Activated B cell treated with CpG ODN at 0.5 μM for 24 hours (primary cell): ENCODE data around the gene SCARB1. TPM values are rescaled to one million over a fixed set of nuclear protein-coding genes. Genes with fewer than 3 reads are reported as not detected.

Experiments used
- ATAC-seq: fragments of 200-7000 bp; cut with Tn5 transposase; one replicate; pipeline ENCODE4 v1.10.0; 2021; ENCODE audit warnings: low read depth, mild to moderate bottlenecking, moderate library complexity
- CTCF ChIA-PET: fragments of 350-600 bp; sonication (Branson Sonifier 250); formaldehyde crosslinking; loops from one replicate; lab custom pipeline; 2021; ENCODE audit warnings: antibody characterized with exemption; lab: Charles Lee
- POLR2A ChIA-PET: fragments of 350-600 bp; sonication (Branson Sonifier 250); formaldehyde crosslinking; loops from one replicate; lab custom pipeline; 2021; ENCODE audit warnings: antibody characterized with exemption; lab: Charles Lee
- DNase-seq: peaks from one replicate; pipeline ENCODE4 v3.0.0; 2022
- H3K27ac Mint-ChIP-seq: one replicate; pipeline ENCODE4 v1.8.0; 2020; ENCODE audit warnings: mixed read lengths
- H3K27me3 Mint-ChIP-seq: one replicate; pipeline ENCODE4 v1.8.0; 2021; ENCODE audit warnings: mixed read lengths
- H3K36me3 Mint-ChIP-seq: one replicate; pipeline ENCODE4 v1.8.0; 2021; ENCODE audit warnings: low read depth, mixed read lengths
- H3K4me1 Mint-ChIP-seq: one replicate; pipeline ENCODE4 v1.8.0; 2021; ENCODE audit warnings: mixed read lengths
- H3K4me3 Mint-ChIP-seq: one replicate; pipeline ENCODE4 v1.8.0; 2020; ENCODE audit warnings: mild to moderate bottlenecking, mixed read lengths
- H3K9me3 Mint-ChIP-seq: one replicate; pipeline ENCODE4 v1.8.0; 2020; ENCODE audit warnings: mixed read lengths
- CTCF ChIP-seq: fragments of 200-600 bp; IDR thresholded peaks from one replicate; pipeline ENCODE4 v1.8.0; 2022; ENCODE audit warnings: antibody characterized with exemption, mild to moderate bottlenecking
- intact Hi-C: fragments of 100-400 bp; cut with micrococcal nuclease; formaldehyde crosslinking; loops from one replicate; pipeline ENCODE4 v1.15.1; 2024
- total RNA-seq: library from RNA; stranded (reverse); gene quantifications from 2 replicates; pipeline ENCODE4 v1.2.3, GENCODE V29; 2022

Gene SCARB1
- total RNA-seq, 1 donor from 2014 or later: 39.3 TPM

- no peaks in the 10 kb centered on the region for H3K9me3 Mint-ChIP-seq
- ATAC-seq (no peak), DNase-seq (no peak)
- POLR2A ChIA-PET: no interaction called here
- no peak overlapping the region for H3K4me3 Mint-ChIP-seq
- no peak for TF ChIP-seq CTCF
- no peak overlapping the region for H3K27ac Mint-ChIP-seq
- peaks cover 3% of the 10 kb centered on the region for H3K36me3 Mint-ChIP-seq
- H3K4me1 Mint-ChIP-seq: peaks cover 52% of the 10 kb centered on the region
- H3K27me3 Mint-ChIP-seq: peaks cover 2% of the 10 kb centered on the region
- intact Hi-C loops: loop anchor here (10.0 kb wide), 1 partner anchor 873 kb away; no protein-coding TSS in a partner anchor
- CTCF ChIA-PET: no interaction called here
These were observed 86.0 kb downstream of the SCARB1 start for GRCh38 chr12:124777399-124778372.

DNA sequence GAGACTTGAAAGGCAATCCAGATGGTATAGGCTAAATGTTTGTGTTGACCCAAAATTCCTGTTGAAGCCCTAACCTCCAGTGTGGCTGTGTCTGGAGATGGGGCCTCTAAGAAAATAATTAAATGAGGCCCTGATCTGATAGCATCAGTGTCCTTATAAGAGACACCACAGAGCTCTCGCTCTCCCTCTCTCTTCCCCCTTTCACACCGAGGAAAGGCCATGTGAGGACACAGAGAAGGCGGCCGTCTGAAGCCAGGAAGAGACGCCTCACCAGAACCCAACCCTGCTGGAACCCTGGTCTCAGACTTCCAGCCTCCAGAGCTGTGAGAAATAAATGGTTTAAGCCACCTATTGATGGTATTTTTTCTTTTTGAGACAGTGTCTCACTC, 87.5 kb downstream of the SCARB1 start:
- intact Hi-C loops: loop anchor here (10.0 kb wide), 1 partner anchor 871 kb away; no protein-coding TSS in a partner anchor
- CTCF ChIA-PET: no interaction called here
- peaks cover 1% of the 10 kb centered on the region for H3K36me3 Mint-ChIP-seq

DNA sequence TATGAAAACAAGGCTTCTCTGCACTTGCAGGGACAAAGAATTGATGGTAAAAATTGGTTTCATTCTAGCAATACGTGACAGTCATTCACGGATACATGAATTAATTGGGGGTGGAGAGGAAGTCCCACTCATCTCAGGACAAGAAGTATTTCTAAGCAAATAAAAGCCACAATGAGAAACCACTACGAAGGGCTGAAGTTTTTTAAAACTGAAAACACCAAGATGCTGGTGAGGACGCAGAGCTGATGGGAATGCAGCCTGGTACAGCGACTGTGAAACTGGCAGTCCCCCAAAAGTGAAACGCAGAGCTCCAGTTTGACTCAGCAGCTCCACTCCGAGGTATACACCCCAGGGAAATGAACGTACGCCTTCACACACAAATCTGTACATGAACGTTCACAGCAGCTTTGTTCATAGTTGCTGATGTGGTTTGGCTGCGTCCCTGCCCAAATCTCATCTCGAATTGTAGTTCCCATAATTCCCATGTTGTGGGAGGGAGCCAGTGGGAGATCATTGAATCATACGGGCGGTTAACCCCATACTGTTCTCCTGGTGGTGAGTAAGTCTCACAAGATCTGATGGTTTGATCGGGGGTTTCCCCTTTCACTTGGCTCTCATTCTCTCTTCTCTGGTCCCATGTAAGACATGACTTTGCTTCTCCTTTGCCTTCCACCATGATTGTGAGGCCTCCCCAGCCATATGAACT, 89.0 kb downstream of the SCARB1 start:
- H3K27me3 Mint-ChIP-seq: peaks cover 7% of the 10 kb centered on the region
- CTCF ChIA-PET: interaction anchor here (0.9 to 1.4 kb wide), 5 partner anchors 119 to 742 kb away, joined by 3 to 7 read pairs (median 4); no protein-coding TSS in a partner anchor
- peak overlapping the region; percentile 74 for H3K4me3 Mint-ChIP-seq
- intact Hi-C loops: loop anchor here (1.0 to 10.0 kb wide), 13 partner anchors 61 to 1142 kb away; partner anchors contain the start of genes EIF2B1, GTF2H3, SCARB1 and ZNF664
- DNase-seq: peak; percentile 48
- no peaks in the 10 kb centered on the region for H3K9me3 Mint-ChIP-seq
- peak; percentile 87 for ATAC-seq
- peaks cover 1% of the 10 kb centered on the region for H3K36me3 Mint-ChIP-seq
- peak overlapping the region; percentile 97 for H3K27ac Mint-ChIP-seq
- TF ChIP-seq CTCF: no peak
- POLR2A ChIA-PET: interaction anchor here (0.6 to 2.3 kb wide), 13 partner anchors 85 to 321 kb away, joined by 3 to 23 read pairs (median 5); partner anchors contain the start of genes SCARB1 and UBC
- peaks cover 47% of the 10 kb centered on the region for H3K4me1 Mint-ChIP-seq

More for the DNA sequence above, 87.5 kb downstream of the SCARB1 start:
- no peak overlapping the region for H3K4me3 Mint-ChIP-seq
- no peak for TF ChIP-seq CTCF
- H3K27me3 Mint-ChIP-seq: peaks cover 7% of the 10 kb centered on the region
- POLR2A ChIA-PET: no interaction called here
- ATAC-seq (no peak), DNase-seq (no peak)
- H3K9me3 Mint-ChIP-seq: no peaks in the 10 kb centered on the region
- peaks cover 56% of the 10 kb centered on the region for H3K4me1 Mint-ChIP-seq
- no peak overlapping the region for H3K27ac Mint-ChIP-seq

DNA sequence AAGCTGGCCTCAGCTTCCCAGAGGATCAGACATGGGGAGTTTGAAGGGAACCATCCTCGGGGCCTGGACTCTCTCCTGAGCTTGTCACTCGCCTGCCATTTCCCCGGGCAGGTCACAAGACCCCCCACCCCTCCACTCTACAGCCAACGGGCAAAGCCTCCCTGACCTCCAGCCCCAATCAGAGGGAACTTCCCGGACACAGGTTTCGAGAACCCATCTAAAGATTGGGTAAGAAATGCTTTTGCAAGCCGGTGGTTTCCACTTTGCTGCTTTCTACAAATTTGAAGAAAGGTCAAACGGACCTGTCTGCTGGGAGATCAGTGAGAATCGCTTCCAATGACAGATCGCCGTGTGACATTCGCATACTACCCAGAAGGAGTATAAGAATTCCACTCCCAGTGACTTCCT, 89.6 kb downstream of the SCARB1 start:
- Mint-ChIP-seq H3K4me1 (peaks cover 43% of the 10 kb centered on the region), H3K9me3 (no peaks in the 10 kb centered on the region), H3K36me3 (peaks cover 1% of the 10 kb centered on the region), H3K27ac (peak overlapping the region; percentile 97), H3K4me3 (peak overlapping the region; percentile 74), H3K27me3 (peaks cover 7% of the 10 kb centered on the region)
- DNase-seq (peak; percentile 32), ATAC-seq (peak; percentile 47)
- intact Hi-C loops: loop anchor here (1.0 to 10.0 kb wide), 13 partner anchors 61 to 1142 kb away; partner anchors contain the start of genes EIF2B1, GTF2H3, SCARB1 and ZNF664
- CTCF ChIA-PET: interaction anchor here (0.6 to 1.4 kb wide), 7 partner anchors 88 to 742 kb away, joined by 3 to 7 read pairs (median 3); no protein-coding TSS in a partner anchor
- POLR2A ChIA-PET: interaction anchor here (0.6 to 2.3 kb wide), 14 partner anchors 86 to 383 kb away, joined by 3 to 23 read pairs (median 6); partner anchors contain the start of genes SCARB1 and UBC
- TF ChIP-seq CTCF: no peak
